DOHH2 (cell line): ENCODE measurements around the gene CTNNA2.

ENCODE experiments used
- H3F3A ChIP-seq: fragments of 200-600 bp; sonication (generic), shearing (Covaris generic); 2 replicates; pipeline ENCODE4 v1.6.0; 2016; ENCODE audit warnings: antibody characterized with exemption, mild to moderate bottlenecking; ENCODE audit not compliant: control insufficient read depth, insufficient read depth
- H3K27ac ChIP-seq: fragments of 200-600 bp; sonication (generic); 2 replicates; pipeline ENCODE4 v1.5.1; 2014; ENCODE audit warnings: low read depth, mild to moderate bottlenecking, low read length, moderate library complexity
- H3K27me3 ChIP-seq: fragments of 200-600 bp; sonication (generic); 2 replicates; pipeline ENCODE4 v1.6.1; 2014; ENCODE audit warnings: mild to moderate bottlenecking, low read length, mixed read lengths; ENCODE audit not compliant: control insufficient read depth
- H3K36me3 ChIP-seq: fragments of 200-600 bp; sonication (generic); 2 replicates; pipeline ENCODE4 v1.6.1; 2014; ENCODE audit warnings: mild to moderate bottlenecking, low read length, moderate library complexity, mixed read lengths; ENCODE audit not compliant: control insufficient read depth
- H3K4me1 ChIP-seq: fragments of 200-600 bp; sonication (generic); 2 replicates; pipeline ENCODE4 v1.6.1; 2014; ENCODE audit warnings: mild to moderate bottlenecking, low read length, mixed read lengths; ENCODE audit not compliant: control insufficient read depth
- H3K4me2 ChIP-seq: fragments of 200-600 bp; sonication (generic); 2 replicates; pipeline ENCODE4 v1.6.0; 2014; ENCODE audit warnings: mild to moderate bottlenecking, low read length, moderate library complexity
- H3K4me3 ChIP-seq: fragments of 200-600 bp; sonication (generic); 2 replicates; pipeline ENCODE4 v1.5.1; 2014; ENCODE audit warnings: mild to moderate bottlenecking, low read length, mixed read lengths
- H3K79me2 ChIP-seq: fragments of 200-600 bp; sonication (generic); 2 replicates; pipeline ENCODE4 v1.6.1; 2014; ENCODE audit warnings: mild to moderate bottlenecking, low read length, mixed read lengths; ENCODE audit not compliant: control insufficient read depth
- H3K9me2 ChIP-seq: fragments of 200-600 bp; sonication (generic); replicated peaks from 2 replicates; pipeline ENCODE4 v1.6.1; 2014; ENCODE audit warnings: mild to moderate bottlenecking, low read length, mixed read lengths; ENCODE audit not compliant: control insufficient read depth
- H3K9me3 ChIP-seq: fragments of 200-600 bp; sonication (generic); 2 replicates; pipeline ENCODE4 v1.6.1; 2014; ENCODE audit warnings: antibody characterized with exemption, low read length, mixed read lengths; ENCODE audit not compliant: control insufficient read depth, insufficient read depth
- H4K20me1 ChIP-seq: fragments of 200-600 bp; sonication (generic); 2 replicates; pipeline ENCODE4 v1.6.0; 2014; ENCODE audit warnings: low read depth, mild to moderate bottlenecking, antibody characterized with exemption, low read length, moderate library complexity; ENCODE audit not compliant: control insufficient read depth, insufficient read depth
- CTCF ChIP-seq: fragments of 200-600 bp; sonication (generic); IDR thresholded peaks from one replicate; pipeline ENCODE4 v1.5.1; 2014; ENCODE audit warnings: antibody characterized with exemption, mild to moderate bottlenecking, low read depth, low read length; ENCODE audit not compliant: poor library complexity, severe bottlenecking
- EZH2phosphoT487 ChIP-seq: fragments of 200-600 bp; sonication (generic); IDR thresholded peaks from 2 replicates; pipeline ENCODE4 v1.6.1; 2017; ENCODE audit warnings: borderline replicate concordance, mild to moderate bottlenecking, antibody characterized with exemption, low read length, moderate library complexity, mixed read lengths

Gene CTNNA2

GRCh38 chr2:79723830-79724229 lies 211.0 kb downstream of the CTNNA2 start:
- no peaks in the 10 kb centered on the region for H3K9me2 ChIP-seq
- no peaks in the 10 kb centered on the region for H4K20me1 ChIP-seq
- H3K4me1 ChIP-seq = no peaks in the 10 kb centered on the region
- TF ChIP-seq CTCF (no peak), EZH2phosphoT487 (no peak)
- H3K4me3 ChIP-seq = no peak overlapping the region
- no peak overlapping the region for H3K4me2 ChIP-seq
- H3K27ac ChIP-seq = no peak overlapping the region
- H3K27me3 ChIP-seq = no peaks in the 10 kb centered on the region
- H3F3A ChIP-seq = no peaks in the 10 kb centered on the region
- H3K36me3 ChIP-seq = no peaks in the 10 kb centered on the region
- H3K9me3 ChIP-seq = no peaks in the 10 kb centered on the region
- H3K79me2 ChIP-seq = no peaks in the 10 kb centered on the region

- no peak overlapping the region for H3K4me2 ChIP-seq
- H3K4me3 ChIP-seq = no peak overlapping the region
- no peaks in the 10 kb centered on the region for H3K9me2 ChIP-seq
- H3K9me3 ChIP-seq = no peaks in the 10 kb centered on the region; the same call in 1 of the 2 replicates
- H3K4me1 ChIP-seq = no peaks in the 10 kb centered on the region
- H3K36me3 ChIP-seq = no peaks in the 10 kb centered on the region
- no peak overlapping the region for H3K27ac ChIP-seq
- no peaks in the 10 kb centered on the region for H3F3A ChIP-seq
- H4K20me1 ChIP-seq = no peaks in the 10 kb centered on the region
- no peaks in the 10 kb centered on the region for H3K79me2 ChIP-seq
- no peaks in the 10 kb centered on the region for H3K27me3 ChIP-seq
- no peak for TF ChIP-seq CTCF
- no peak for TF ChIP-seq EZH2phosphoT487
Observed at GRCh38 chr2:79729532-79729931, 216.7 kb downstream of the CTNNA2 start.

GRCh38 chr2:79734518-79734917 lies 221.7 kb downstream of the CTNNA2 start:
- no peaks in the 10 kb centered on the region for H3K36me3 ChIP-seq
- H3K9me2 ChIP-seq = no peaks in the 10 kb centered on the region

More at GRCh38 chr2:79734518-79734917, 221.7 kb downstream of the CTNNA2 start:
- no peaks in the 10 kb centered on the region for H3K27me3 ChIP-seq
- H3K9me3 ChIP-seq = no peaks in the 10 kb centered on the region; the same call in 1 of the 2 replicates
- TF ChIP-seq EZH2phosphoT487 (no peak), CTCF (no peak)
- H3K79me2 ChIP-seq = no peaks in the 10 kb centered on the region
- no peak overlapping the region for H3K4me2 ChIP-seq
- no peak overlapping the region for H3K4me3 ChIP-seq
- no peaks in the 10 kb centered on the region for H4K20me1 ChIP-seq
- H3K4me1 ChIP-seq = no peaks in the 10 kb centered on the region
- no peak overlapping the region for H3K27ac ChIP-seq
- no peaks in the 10 kb centered on the region for H3F3A ChIP-seq
